Large intestine (tissue), 3 donors: Measurements from ENCODE around the gene TMEM258. TPM values are rescaled to one million over a fixed set of nuclear protein-coding genes. Genes with fewer than 3 reads are reported as not detected.

Experiments used
- DNase-seq, 2 donors: peaks; one replicate each; pipeline versions ENCODE4 v3.0.0 to v3.0.0-alpha.2; 2013
- H3K27ac ChIP-seq: one replicate; pipeline ENCODE4 v1.5.1; 2013; ENCODE audit warnings: low read length
- H3K27me3 ChIP-seq: 2 replicates; pipeline ENCODE4 v1.6.1; 2013; ENCODE audit warnings: low read length; ENCODE audit not compliant: control insufficient read depth, insufficient read depth
- H3K36me3 ChIP-seq: 2 replicates; pipeline ENCODE4 v1.6.1; 2013; ENCODE audit warnings: low read length; ENCODE audit not compliant: control insufficient read depth, insufficient read depth
- H3K4me1 ChIP-seq: one replicate; pipeline ENCODE4 v1.6.1; 2013; ENCODE audit warnings: low read length; ENCODE audit not compliant: control insufficient read depth, insufficient read depth
- H3K4me3 ChIP-seq: one replicate; pipeline ENCODE4 v1.5.1; 2013; ENCODE audit warnings: low read length
- H3K9me3 ChIP-seq: one replicate; pipeline ENCODE4 v1.6.1; 2013; ENCODE audit warnings: mild to moderate bottlenecking, low read depth, low read length, moderate library complexity; ENCODE audit not compliant: control insufficient read depth
- WGBS: methylation state at CpG from one replicate; pipeline ENCODE4 v1.1.5; 2013; ENCODE audit warnings: low lambda C conversion rate; ENCODE audit not compliant: insufficient coverage; 5-methylcytosine and 5-hydroxymethylcytosine counted together
- polyA plus RNA-seq: library from polyadenylated mRNA; unstranded; fragments of 120-200 nt; gene quantifications from one replicate; pipeline ENCODE4 v1.2.1, GENCODE V29; 2013

TMEM258 gene
- polyA plus RNA-seq, 1 donor, result 189 TPM

DNA sequence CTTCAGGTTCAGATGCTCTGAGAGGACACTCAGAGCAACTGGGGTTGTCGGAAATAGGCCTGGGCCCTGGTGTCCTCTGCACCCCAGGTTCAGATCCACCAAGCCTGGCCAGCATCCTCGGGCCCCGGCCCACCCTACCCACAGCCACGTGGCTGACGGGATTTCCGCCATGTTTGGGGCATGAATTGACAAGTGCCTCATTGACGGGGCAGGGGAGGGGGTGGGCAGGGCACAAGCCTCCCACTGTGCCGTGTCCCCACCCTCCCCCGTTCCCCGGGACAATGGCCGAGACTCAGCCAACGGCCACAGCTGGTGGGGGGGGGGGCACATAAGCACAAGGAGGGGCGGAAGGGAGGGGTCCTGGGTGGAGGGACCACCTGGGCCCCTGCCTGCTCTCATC is 31.5 kb downstream of the TMEM258 start:
- no peak overlapping the region for H3K4me3 ChIP-seq
- no peak overlapping the region for H3K27ac ChIP-seq
- no peak for DNase-seq
- H3K27me3 ChIP-seq, result no peaks in the 10 kb centered on the region
- H3K9me3 ChIP-seq, result peaks cover 4% of the 10 kb centered on the region
- WGBS, result no CpG with 5 or more reads among the region's 13 CpGs
- peaks cover 48% of the 10 kb centered on the region for H3K4me1 ChIP-seq
- H3K36me3 ChIP-seq, result peaks cover 3% of the 10 kb centered on the region

DNA sequence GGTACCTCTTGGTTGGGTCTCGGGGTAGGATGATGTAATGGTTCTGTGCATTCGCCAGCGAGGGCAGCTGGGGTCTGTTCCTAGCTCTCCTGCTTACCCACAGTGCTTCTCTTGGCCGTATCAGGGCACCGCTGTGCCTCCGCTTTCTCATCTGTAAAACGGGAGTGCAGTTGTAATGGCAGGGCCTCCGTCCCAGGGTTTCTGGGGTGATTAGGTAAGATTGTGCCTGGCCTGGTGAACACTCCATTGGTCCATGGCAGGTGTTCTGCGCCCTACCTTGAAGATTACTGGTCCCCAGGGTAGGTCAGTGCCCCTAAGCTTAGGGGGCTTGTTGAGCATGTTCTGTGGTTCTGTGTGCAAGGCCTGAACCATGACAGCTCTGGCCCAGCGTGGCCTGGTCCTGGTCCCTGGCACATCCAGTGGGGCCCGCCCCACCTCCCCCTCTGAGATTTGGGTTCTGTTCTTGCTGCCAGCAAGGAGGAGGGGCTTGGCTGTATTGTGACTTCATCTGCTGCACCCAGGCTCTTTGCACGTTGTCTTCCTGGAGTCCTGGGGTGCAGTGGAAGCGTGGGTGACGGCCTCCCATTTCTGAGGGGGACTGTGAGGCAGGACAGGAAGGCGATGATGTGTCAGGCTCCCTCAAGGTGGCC is 35.1 kb downstream of the TMEM258 start:
- no CpG with 5 or more reads among the region's 15 CpGs for WGBS
- peak in 1 of 2 donors; percentile 39 for DNase-seq
- Histone ChIP-seq H3K27me3 (no peaks in the 10 kb centered on the region), H3K36me3 (peaks cover 3% of the 10 kb centered on the region), H3K4me1 (peaks cover 54% of the 10 kb centered on the region), H3K27ac (peak overlapping the region; percentile 82), H3K4me3 (peak overlapping the region; percentile 5), H3K9me3 (peaks cover 3% of the 10 kb centered on the region)

GRCh38 chr11:61756452-61757212 is 35.8 kb downstream of the TMEM258 start:
- Histone ChIP-seq H3K27ac (peak overlapping the region; percentile 82), H3K27me3 (no peaks in the 10 kb centered on the region), H3K36me3 (peaks cover 3% of the 10 kb centered on the region), H3K9me3 (peaks cover 3% of the 10 kb centered on the region), H3K4me3 (peak overlapping the region; percentile 5), H3K4me1 (peaks cover 54% of the 10 kb centered on the region)
- peak; percentile 95 to 98 for DNase-seq
- no CpG with 5 or more reads among the region's 9 CpGs for whole genome bisulfite sequencing

DNA sequence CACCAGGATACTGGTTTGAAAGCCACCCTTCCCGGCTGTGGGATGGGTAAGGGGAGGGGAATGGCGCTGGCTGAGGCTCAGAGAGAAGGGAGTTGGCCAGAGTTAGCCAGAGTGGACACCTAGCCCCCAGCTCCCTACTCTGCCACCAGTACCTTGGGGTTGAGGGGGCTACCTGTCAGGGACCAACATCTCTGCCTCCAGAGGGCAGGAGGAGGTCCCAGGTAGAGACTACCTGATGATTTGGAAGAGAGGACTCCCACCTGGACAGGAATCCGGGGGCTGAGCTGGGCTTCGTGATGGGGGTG is 36.3 kb downstream of the TMEM258 start:
- no peaks in the 10 kb centered on the region for H3K27me3 ChIP-seq
- peaks cover 3% of the 10 kb centered on the region for H3K9me3 ChIP-seq
- DNase-seq, result no peak
- H3K4me3 ChIP-seq, result no peak overlapping the region
- peaks cover 54% of the 10 kb centered on the region for H3K4me1 ChIP-seq
- no peaks in the 10 kb centered on the region for H3K36me3 ChIP-seq
- peak overlapping the region; percentile 82 for H3K27ac ChIP-seq
- no CpG with 5 or more reads among the region's 4 CpGs for WGBS

- Histone ChIP-seq H3K36me3 (no peaks in the 10 kb centered on the region), H3K27ac (peak overlapping the region; percentile 82), H3K27me3 (no peaks in the 10 kb centered on the region), H3K4me1 (peaks cover 54% of the 10 kb centered on the region), H3K9me3 (peaks cover 3% of the 10 kb centered on the region), H3K4me3 (peak overlapping the region; percentile 91)
- DNase-seq, result peak; percentile 66 to 86
- no CpG with 5 or more reads among the region's 31 CpGs for WGBS
These were observed 37.6 kb downstream of the TMEM258 start for GRCh38 chr11:61754534-61755482.

DNA sequence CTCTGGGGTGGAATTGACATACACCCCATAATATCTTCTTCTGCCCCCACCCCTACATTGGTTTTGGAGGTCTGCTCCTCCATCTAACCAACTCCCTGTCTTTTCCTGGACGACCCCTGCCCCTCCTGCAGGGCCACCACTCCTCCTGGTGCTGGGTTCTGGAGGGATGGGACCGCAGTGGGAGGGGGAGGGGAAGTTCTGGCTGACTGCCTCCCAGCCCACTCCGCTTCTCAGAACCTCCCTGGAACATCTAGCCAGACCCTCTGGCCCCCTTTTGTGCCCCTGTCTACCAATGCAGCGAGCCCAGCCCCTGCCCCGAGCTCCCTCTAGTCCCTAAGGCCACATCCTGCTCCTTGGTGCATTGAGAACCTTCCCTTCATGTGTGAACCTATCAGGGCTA is 38.7 kb downstream of the TMEM258 start:
- H3K4me1 ChIP-seq, result peaks cover 54% of the 10 kb centered on the region
- no peaks in the 10 kb centered on the region for H3K36me3 ChIP-seq
- DNase-seq, result no peak
- peaks cover 3% of the 10 kb centered on the region for H3K9me3 ChIP-seq
- peak overlapping the region; percentile 91 for H3K4me3 ChIP-seq
- WGBS, result no CpG with 5 or more reads among the region's 5 CpGs
- H3K27me3 ChIP-seq, result no peaks in the 10 kb centered on the region
- H3K27ac ChIP-seq, result peak overlapping the region; percentile 82

DNA sequence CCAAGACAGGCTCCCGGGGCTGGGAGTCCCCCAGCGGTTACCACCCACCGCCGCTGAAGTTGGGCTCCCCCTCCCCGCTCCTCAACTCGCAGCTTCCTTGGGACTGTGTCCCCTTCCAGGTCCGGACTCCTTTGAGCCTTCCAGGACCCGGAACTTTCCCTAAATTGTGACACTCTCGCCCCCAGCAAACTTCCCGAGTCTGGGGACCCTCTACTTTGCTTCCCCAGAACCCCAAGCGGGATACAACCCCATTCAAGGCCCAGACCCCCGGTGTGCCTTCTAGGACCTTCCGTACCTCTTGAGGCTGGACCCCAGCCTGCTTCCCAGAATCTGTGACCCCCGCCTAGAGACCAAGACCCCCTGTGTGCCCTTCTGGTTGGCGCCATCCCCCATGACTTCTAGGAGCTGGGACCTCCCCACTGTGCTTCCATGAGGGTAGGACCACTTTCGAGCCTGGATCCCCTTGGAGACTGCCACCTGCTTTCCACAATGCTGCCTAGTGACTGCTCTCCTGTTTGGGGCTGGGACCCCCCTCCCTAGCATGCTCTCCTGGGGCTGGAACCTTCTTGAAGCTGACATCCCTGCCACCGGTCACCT is 39.4 kb downstream of the TMEM258 start:
- H3K9me3 ChIP-seq, result peaks cover 3% of the 10 kb centered on the region
- no peaks in the 10 kb centered on the region for H3K36me3 ChIP-seq
- peak overlapping the region; percentile 1 for H3K27ac ChIP-seq
- peaks cover 55% of the 10 kb centered on the region for H3K4me1 ChIP-seq
- H3K27me3 ChIP-seq, result no peaks in the 10 kb centered on the region
- peak overlapping the region; percentile 91 for H3K4me3 ChIP-seq
- peak in 1 of 2 donors; percentile 38 for DNase-seq
- no CpG with 5 or more reads among the region's 17 CpGs for WGBS

DNA sequence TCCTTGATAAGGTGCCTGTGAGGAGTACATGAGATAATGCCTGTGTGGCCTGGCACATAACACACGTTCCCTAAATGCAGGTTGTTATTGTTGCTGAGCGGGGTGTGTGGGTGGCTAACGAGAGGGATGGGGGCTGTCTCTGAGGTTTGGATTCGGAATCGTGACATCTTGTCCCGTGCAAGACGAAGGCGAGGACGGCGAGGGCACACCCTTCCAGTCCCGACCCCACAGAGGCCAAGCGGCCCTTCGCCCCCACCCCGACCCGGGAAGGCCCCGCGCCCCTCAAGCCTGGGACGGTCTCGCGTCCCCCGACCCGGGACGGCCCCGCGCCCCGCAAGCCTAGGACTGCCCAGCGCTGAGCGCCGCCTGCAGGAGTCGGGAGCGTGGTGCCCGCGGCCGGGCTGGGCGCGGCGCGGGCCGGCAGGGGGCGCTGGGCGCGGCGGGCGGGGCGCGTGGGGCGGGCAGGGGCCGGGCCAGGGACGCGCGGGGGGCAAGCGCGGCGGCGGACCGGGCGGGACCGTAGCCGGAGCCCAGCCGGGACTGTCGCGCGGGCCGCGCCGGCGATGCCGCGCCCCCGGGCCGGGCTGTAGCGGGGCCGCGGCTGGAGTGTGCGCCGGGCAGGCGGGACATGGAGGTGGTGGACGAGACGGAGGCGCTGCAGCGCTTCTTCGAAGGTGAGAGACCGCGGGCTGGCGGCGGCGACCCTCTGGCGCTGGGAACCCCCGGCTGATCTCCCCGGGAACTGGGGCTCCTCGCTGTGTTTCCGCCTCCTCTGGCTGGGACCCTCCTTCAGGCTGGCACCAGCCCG is 40.1 kb downstream of the TMEM258 start, which contains the start of gene MYRF:
Gene MYRF, plus strand, starts transcription at position 520 of the 808 bp plus-strand sequence. Its CDS starts 109 bp downstream, at position 629.
- peak; percentile 38 to 66 for DNase-seq
- H3K4me3 ChIP-seq, result peak within 1 kb of the TSS; percentile 91
- H3K4me1 ChIP-seq, result peaks cover 55% of the 10 kb centered on the region
- H3K27me3 ChIP-seq, result no peaks in the 10 kb centered on the region
- WGBS, result no CpG with 5 or more reads among the region's 93 CpGs
- peaks cover 3% of the 10 kb centered on the region for H3K9me3 ChIP-seq
- no peaks in the 10 kb centered on the region for H3K36me3 ChIP-seq
- H3K27ac ChIP-seq, result peak within 1 kb of the TSS; percentile 1

GRCh38 chr11:61751384-61751783 is 41.0 kb downstream of the TMEM258 start:
- Histone ChIP-seq H3K9me3 (peaks cover 3% of the 10 kb centered on the region), H3K27me3 (no peaks in the 10 kb centered on the region), H3K27ac (no peak overlapping the region), H3K36me3 (no peaks in the 10 kb centered on the region), H3K4me1 (peaks cover 50% of the 10 kb centered on the region), H3K4me3 (no peak overlapping the region)
- DNase-seq, result no peak
- WGBS, result no CpG with 5 or more reads among the region's 14 CpGs
